Measurements from ENCODE around the gene ARID1B. TPM values are rescaled to one million over a fixed set of nuclear protein-coding genes. Genes with fewer than 3 reads are reported as not detected.

ARID1B gene
- total and polyA plus RNA-seq, 2 donors = 36.2 to 213 TPM

GRCh38 chr6:156988276-156989158, 211.3 kb downstream of the ARID1B start:
- no peak overlapping the region for H3K4me3 ChIP-seq (ENCODE audit: low read depth, low read length)
- no peak overlapping the region for H3K27ac ChIP-seq (ENCODE audit: low read depth)
- peaks cover 3% of the 10 kb centered on the region for H3K4me1 ChIP-seq (ENCODE audit: insufficient read depth)
- DNase-seq (ENCODE audit: extremely low spot score) = no peak
- H3K36me3 ChIP-seq (ENCODE audit: insufficient read depth) = no peaks in the 10 kb centered on the region
- 62% methylated on average over 6 of the region's 6 CpGs for WGBS

GRCh38 chr6:156989159-156989806, 212.1 kb downstream of the ARID1B start:
- H3K4me3 ChIP-seq (ENCODE audit: low read depth, low read length) = no peak overlapping the region
- no peaks in the 10 kb centered on the region for H3K36me3 ChIP-seq (ENCODE audit: insufficient read depth)
- peaks cover 3% of the 10 kb centered on the region for H3K4me1 ChIP-seq (ENCODE audit: insufficient read depth)
- 82% methylated on average over 8 of the region's 8 CpGs for WGBS
- DNase-seq (ENCODE audit: extremely low spot score) = no peak
- H3K27ac ChIP-seq (ENCODE audit: low read depth) = no peak overlapping the region

- WGBS = 33% methylated on average over 13 of the region's 13 CpGs
- H3K4me3 ChIP-seq (ENCODE audit: low read depth, low read length) = no peak overlapping the region
- H3K27ac ChIP-seq (ENCODE audit: low read depth) = no peak overlapping the region
- H3K36me3 ChIP-seq (ENCODE audit: insufficient read depth) = no peaks in the 10 kb centered on the region
- H3K4me1 ChIP-seq (ENCODE audit: insufficient read depth) = peaks cover 3% of the 10 kb centered on the region
- no peak for DNase-seq (ENCODE audit: extremely low spot score)
Observed at GRCh38 chr6:156992020-156992804, 215.0 kb downstream of the ARID1B start.

GRCh38 chr6:156993713-156994112, 216.5 kb downstream of the ARID1B start:
- DNase-seq (ENCODE audit: extremely low spot score) = no peak
- no peak overlapping the region for H3K27ac ChIP-seq (ENCODE audit: low read depth)
- 89% methylated on average over 2 of the region's 2 CpGs for WGBS
- H3K4me3 ChIP-seq (ENCODE audit: low read depth, low read length) = no peak overlapping the region
- no peaks in the 10 kb centered on the region for H3K36me3 ChIP-seq (ENCODE audit: insufficient read depth)
- H3K4me1 ChIP-seq (ENCODE audit: insufficient read depth) = peaks cover 3% of the 10 kb centered on the region

- WGBS = 69% methylated on average over 13 of the region's 13 CpGs
- H3K36me3 ChIP-seq (ENCODE audit: insufficient read depth) = no peaks in the 10 kb centered on the region
- H3K4me1 ChIP-seq (ENCODE audit: insufficient read depth) = peaks cover 3% of the 10 kb centered on the region
- H3K4me3 ChIP-seq (ENCODE audit: low read depth, low read length) = no peak overlapping the region
- DNase-seq (ENCODE audit: extremely low spot score) = no peak
- no peak overlapping the region for H3K27ac ChIP-seq (ENCODE audit: low read depth)
Observed at GRCh38 chr6:156994215-156995076, 217.3 kb downstream of the ARID1B start.

- WGBS = 82% methylated on average over 5 of the region's 5 CpGs
- H3K4me1 ChIP-seq (ENCODE audit: insufficient read depth) = peaks cover 3% of the 10 kb centered on the region
- H3K36me3 ChIP-seq (ENCODE audit: insufficient read depth) = no peaks in the 10 kb centered on the region
- H3K27ac ChIP-seq (ENCODE audit: low read depth) = no peak overlapping the region
- no peak overlapping the region for H3K4me3 ChIP-seq (ENCODE audit: low read depth, low read length)
- DNase-seq (ENCODE audit: extremely low spot score) = no peak
Observed at GRCh38 chr6:156995502-156995901, 218.3 kb downstream of the ARID1B start.

- WGBS = over 99% methylated on average over 2 of the region's 2 CpGs
- DNase-seq (ENCODE audit: extremely low spot score) = no peak
- Histone ChIP-seq H3K4me3 (ENCODE audit: low read depth, low read length) (no peak overlapping the region), H3K27ac (ENCODE audit: low read depth) (no peak overlapping the region), H3K36me3 (ENCODE audit: insufficient read depth) (no peaks in the 10 kb centered on the region), H3K4me1 (ENCODE audit: insufficient read depth) (peaks cover 3% of the 10 kb centered on the region)
Observed at GRCh38 chr6:156996265-156996664, 219.1 kb downstream of the ARID1B start.

- Histone ChIP-seq H3K27ac (ENCODE audit: low read depth) (no peak overlapping the region), H3K4me3 (ENCODE audit: low read depth, low read length) (no peak overlapping the region), H3K4me1 (ENCODE audit: insufficient read depth) (no peaks in the 10 kb centered on the region), H3K36me3 (ENCODE audit: insufficient read depth) (no peaks in the 10 kb centered on the region)
- DNase-seq (ENCODE audit: extremely low spot score) = no peak
- WGBS = 93% methylated on average over 7 of the region's 7 CpGs
Observed at GRCh38 chr6:156998794-156999330, 221.7 kb downstream of the ARID1B start.

- Histone ChIP-seq H3K4me3 (ENCODE audit: low read depth, low read length) (no peak overlapping the region), H3K4me1 (ENCODE audit: insufficient read depth) (no peaks in the 10 kb centered on the region), H3K36me3 (ENCODE audit: insufficient read depth) (no peaks in the 10 kb centered on the region), H3K27ac (ENCODE audit: low read depth) (no peak overlapping the region)
- no peak for DNase-seq (ENCODE audit: extremely low spot score)
- WGBS = 98% methylated on average over 3 of the region's 3 CpGs
Observed at GRCh38 chr6:156999762-157000161, 222.6 kb downstream of the ARID1B start.

GRCh38 chr6:157001716-157002115, 224.5 kb downstream of the ARID1B start:
- no peak for DNase-seq (ENCODE audit: extremely low spot score)
- WGBS = 95% methylated on average over 12 of the region's 12 CpGs

GRCh38 chr6:157002774-157003173, 225.6 kb downstream of the ARID1B start:
- H3K4me1 ChIP-seq (ENCODE audit: insufficient read depth) = no peaks in the 10 kb centered on the region
- WGBS = 98% methylated on average over 1 of the region's 1 CpG
- no peak overlapping the region for H3K4me3 ChIP-seq (ENCODE audit: low read depth, low read length)
- DNase-seq (ENCODE audit: extremely low spot score) = no peak
- H3K27ac ChIP-seq (ENCODE audit: low read depth) = no peak overlapping the region
- no peaks in the 10 kb centered on the region for H3K36me3 ChIP-seq (ENCODE audit: insufficient read depth)

More at GRCh38 chr6:157001716-157002115, 224.5 kb downstream of the ARID1B start:
- Histone ChIP-seq H3K4me1 (ENCODE audit: insufficient read depth) (no peaks in the 10 kb centered on the region), H3K27ac (ENCODE audit: low read depth) (no peak overlapping the region), H3K4me3 (ENCODE audit: low read depth, low read length) (no peak overlapping the region), H3K36me3 (ENCODE audit: insufficient read depth) (no peaks in the 10 kb centered on the region)

GRCh38 chr6:157005940-157006339, 228.8 kb downstream of the ARID1B start:
- Histone ChIP-seq H3K27ac (ENCODE audit: low read depth) (no peak overlapping the region), H3K4me3 (ENCODE audit: low read depth, low read length) (no peak overlapping the region), H3K4me1 (ENCODE audit: insufficient read depth) (no peaks in the 10 kb centered on the region), H3K36me3 (ENCODE audit: insufficient read depth) (no peaks in the 10 kb centered on the region)
- DNase-seq (ENCODE audit: extremely low spot score) = no peak
- 61% methylated on average over 2 of the region's 2 CpGs for WGBS

GRCh38 chr6:157008568-157008967, 231.4 kb downstream of the ARID1B start:
- WGBS = 92% methylated on average over 7 of the region's 7 CpGs
- no peaks in the 10 kb centered on the region for H3K36me3 ChIP-seq (ENCODE audit: insufficient read depth)
- H3K4me1 ChIP-seq (ENCODE audit: insufficient read depth) = no peaks in the 10 kb centered on the region
- no peak overlapping the region for H3K4me3 ChIP-seq (ENCODE audit: low read depth, low read length)
- H3K27ac ChIP-seq (ENCODE audit: low read depth) = no peak overlapping the region
- no peak for DNase-seq (ENCODE audit: extremely low spot score)

Measured in urinary bladder (tissue), 4 donors.